MCF 10A (cell line): ENCODE data around the gene PRR22. TPM values are rescaled to one million over a fixed set of nuclear protein-coding genes. Genes with fewer than 3 reads are reported as not detected.
A peak's percentile ranks its signal among the peaks of the same experiment; 100 is the strongest.

ENCODE experiments used
- BruUV-seq: library from RNA; stranded (reverse); fragments of 400-500 nt; replicated peaks from 2 replicates; lab custom pipeline; 2021; lab: Mats Ljungman, UMichigan
- CTCF ChIA-PET: fragments of 300-600 bp; sonication (Branson Sonifier 250); formaldehyde crosslinking; extraction: SDS; loops from one replicate; lab custom pipeline; 2021; ENCODE audit warnings: antibody characterized with exemption, inconsistent platforms; lab: Yijun Ruan, JAX
- POLR2A ChIA-PET: fragments of 300-600, 350-650 bp; sonication (Branson Sonifier 250); formaldehyde crosslinking; extraction: SDS; loops from one replicate; lab custom pipeline; 2020; ENCODE audit warnings: antibody characterized with exemption, inconsistent platforms; lab: Yijun Ruan, JAX
- DNase-seq: peaks from one replicate; pipeline ENCODE4 v3.0.0-alpha.2; 2018; ENCODE audit not compliant: unreplicated experiment
- H3K27ac Mint-ChIP-seq: one replicate; pipeline ENCODE4 v1.8.0; 2022; ENCODE audit warnings: mild to moderate bottlenecking, low read depth, mixed read lengths; ENCODE audit not compliant: unreplicated experiment
- H3K27me3 Mint-ChIP-seq: one replicate; pipeline ENCODE4 v1.8.0; 2022; ENCODE audit warnings: mixed read lengths; ENCODE audit not compliant: insufficient read depth, unreplicated experiment
- H3K36me3 Mint-ChIP-seq: one replicate; pipeline ENCODE4 v1.8.0; 2022; ENCODE audit warnings: mild to moderate bottlenecking, moderate library complexity, mixed read lengths; ENCODE audit not compliant: insufficient read depth, unreplicated experiment
- H3K4me1 Mint-ChIP-seq: one replicate; pipeline ENCODE4 v1.8.0; 2022; ENCODE audit warnings: mixed read lengths; ENCODE audit not compliant: insufficient read depth, unreplicated experiment
- H3K4me3 Mint-ChIP-seq: one replicate; pipeline ENCODE4 v1.8.0; 2022; ENCODE audit warnings: mild to moderate bottlenecking, moderate library complexity, mixed read lengths; ENCODE audit not compliant: unreplicated experiment
- H3K9me3 Mint-ChIP-seq: one replicate; pipeline ENCODE4 v1.8.0; 2022; ENCODE audit warnings: mixed read lengths; ENCODE audit not compliant: unreplicated experiment
- intact Hi-C: fragments of 100-400 bp; cut with micrococcal nuclease; formaldehyde crosslinking; loops from 2 replicates; pipeline ENCODE4 v1.14.1; 2022
- total RNA-seq: library from RNA; stranded (reverse); gene quantifications from 2 replicates; pipeline ENCODE4 v1.2.3, GENCODE V29; 2022
- TF ChIP-seq, protein P1 (sequence below): fragments of 200-600 bp; IDR thresholded peaks from one replicate; pipeline ENCODE4 v1.8.0; 2022; ENCODE audit warnings: antibody characterized with exemption, mild to moderate bottlenecking; ENCODE audit not compliant: unreplicated experiment

PRR22 gene
- total RNA-seq, 1 experiment from 2014 or later = 9.4 TPM

DNA sequence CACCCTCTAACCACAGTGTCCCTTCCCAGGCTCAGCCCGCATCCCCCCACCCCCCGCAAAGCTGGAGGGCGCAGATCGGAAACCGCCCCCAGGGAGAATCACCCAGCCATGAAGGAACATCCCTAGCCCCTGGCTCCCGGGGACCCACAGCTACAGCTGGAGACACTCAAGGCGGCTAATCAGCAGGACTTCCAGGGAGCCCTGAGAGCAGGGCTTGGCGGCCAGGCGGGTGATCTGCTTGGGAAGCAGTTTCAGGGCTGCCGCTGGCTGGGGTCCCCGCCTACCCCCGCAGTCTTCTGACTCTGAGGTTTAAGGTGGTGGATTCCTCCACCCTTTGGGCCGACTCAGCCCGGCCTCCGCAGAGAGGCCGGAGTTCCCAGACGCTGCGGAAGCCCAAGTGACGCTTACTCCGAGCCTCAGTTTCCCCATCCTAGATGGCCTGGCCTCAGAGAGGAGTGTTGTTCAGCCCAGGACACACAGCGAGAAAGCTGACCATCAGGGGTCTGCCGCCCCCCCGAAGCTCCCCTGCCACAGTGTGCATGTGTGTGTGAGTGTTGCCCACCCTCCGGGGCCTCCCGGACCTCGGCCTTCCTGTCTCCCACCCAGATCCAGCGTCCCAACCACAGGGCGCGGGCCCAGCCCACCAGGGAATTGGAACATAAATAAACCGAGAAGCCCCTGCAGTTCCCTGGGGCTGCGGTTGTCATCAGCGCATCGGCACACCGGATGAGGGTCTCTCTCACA, 45.2 kb upstream of the PRR22 start:
- Mint-ChIP-seq H3K4me1 (peaks cover 6% of the 10 kb centered on the region), H3K4me3 (no peak overlapping the region), H3K27ac (no peak overlapping the region), H3K36me3 (no peaks in the 10 kb centered on the region), H3K27me3 (no peaks in the 10 kb centered on the region), H3K9me3 (no peaks in the 10 kb centered on the region)
- BruUV-seq = no TSS peak
- intact Hi-C loops = no loop called here
- DNase-seq = no peak
- TF ChIP-seq, protein P1, sequence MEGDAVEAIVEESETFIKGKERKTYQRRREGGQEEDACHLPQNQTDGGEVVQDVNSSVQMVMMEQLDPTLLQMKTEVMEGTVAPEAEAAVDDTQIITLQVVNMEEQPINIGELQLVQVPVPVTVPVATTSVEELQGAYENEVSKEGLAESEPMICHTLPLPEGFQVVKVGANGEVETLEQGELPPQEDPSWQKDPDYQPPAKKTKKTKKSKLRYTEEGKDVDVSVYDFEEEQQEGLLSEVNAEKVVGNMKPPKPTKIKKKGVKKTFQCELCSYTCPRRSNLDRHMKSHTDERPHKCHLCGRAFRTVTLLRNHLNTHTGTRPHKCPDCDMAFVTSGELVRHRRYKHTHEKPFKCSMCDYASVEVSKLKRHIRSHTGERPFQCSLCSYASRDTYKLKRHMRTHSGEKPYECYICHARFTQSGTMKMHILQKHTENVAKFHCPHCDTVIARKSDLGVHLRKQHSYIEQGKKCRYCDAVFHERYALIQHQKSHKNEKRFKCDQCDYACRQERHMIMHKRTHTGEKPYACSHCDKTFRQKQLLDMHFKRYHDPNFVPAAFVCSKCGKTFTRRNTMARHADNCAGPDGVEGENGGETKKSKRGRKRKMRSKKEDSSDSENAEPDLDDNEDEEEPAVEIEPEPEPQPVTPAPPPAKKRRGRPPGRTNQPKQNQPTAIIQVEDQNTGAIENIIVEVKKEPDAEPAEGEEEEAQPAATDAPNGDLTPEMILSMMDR = no peak
- CTCF ChIA-PET = interaction anchor here (0.6 kb wide), 2 partner anchors 17 to 852 kb away, joined by 3 read pairs; no protein-coding TSS in a partner anchor
- POLR2A ChIA-PET = interaction anchor here (2.8 kb wide), 1 partner anchor 74 kb away, joined by 32 read pairs; the partner anchor contains the start of genes NDUFA11 and VMAC

GRCh38 chr19:5828661-5829566, 44.4 kb upstream of the PRR22 start:
- BruUV-seq = TSS peak; percentile 98
- Mint-ChIP-seq H3K27ac (peak overlapping the region; percentile 93), H3K4me3 (peak overlapping the region; percentile 95), H3K36me3 (no peaks in the 10 kb centered on the region), H3K27me3 (no peaks in the 10 kb centered on the region), H3K4me1 (peaks cover 6% of the 10 kb centered on the region), H3K9me3 (no peaks in the 10 kb centered on the region)
- ChIA-PET CTCF (interaction anchor here (0.6 to 2.3 kb wide), 4 partner anchors 18 to 853 kb away, joined by 3 to 12 read pairs (median 3); no protein-coding TSS in a partner anchor), POLR2A (interaction anchor here (0.6 to 2.8 kb wide), 10 partner anchors 13 to 192 kb away, joined by 3 to 32 read pairs (median 4); partner anchors contain the start of genes DUS3L, NDUFA11 and VMAC)
- TF ChIP-seq, protein P1 = no peak
- intact Hi-C loops = no loop called here
- DNase-seq = no peak

DNA sequence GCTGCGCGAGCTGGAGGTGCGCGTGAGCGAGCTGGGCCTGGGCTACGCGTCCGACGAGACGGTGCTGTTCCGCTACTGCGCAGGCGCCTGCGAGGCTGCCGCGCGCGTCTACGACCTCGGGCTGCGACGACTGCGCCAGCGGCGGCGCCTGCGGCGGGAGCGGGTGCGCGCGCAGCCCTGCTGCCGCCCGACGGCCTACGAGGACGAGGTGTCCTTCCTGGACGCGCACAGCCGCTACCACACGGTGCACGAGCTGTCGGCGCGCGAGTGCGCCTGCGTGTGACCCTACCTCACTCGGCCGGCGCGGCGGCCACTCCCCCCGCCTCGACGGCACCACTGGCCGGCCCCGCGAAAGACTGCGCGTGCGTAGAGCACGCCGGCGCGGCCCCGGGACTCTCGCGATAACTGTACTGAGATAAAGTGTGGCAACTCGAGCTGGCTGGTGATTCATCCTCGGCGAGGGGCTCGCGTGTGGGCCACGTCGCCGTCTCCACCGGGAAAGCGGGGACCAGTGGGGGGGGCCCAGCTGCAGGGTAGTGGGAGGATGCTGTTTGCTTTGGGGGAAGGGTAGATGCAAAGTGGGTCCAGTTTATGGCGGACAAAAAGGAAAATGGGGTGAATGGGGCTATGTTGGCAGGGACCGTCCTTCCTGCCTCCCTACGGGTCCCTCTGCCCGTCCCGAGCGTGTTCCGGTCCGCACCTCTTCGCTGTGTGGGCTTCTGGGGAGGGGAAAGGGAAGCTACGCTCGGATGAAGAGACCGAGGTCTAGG, 43.5 kb upstream of the PRR22 start:
- peak; percentile 84 for DNase-seq
- Mint-ChIP-seq H3K4me3 (peak overlapping the region; percentile 95), H3K9me3 (no peaks in the 10 kb centered on the region), H3K4me1 (peaks cover 13% of the 10 kb centered on the region), H3K27me3 (no peaks in the 10 kb centered on the region), H3K27ac (peak overlapping the region; percentile 93), H3K36me3 (no peaks in the 10 kb centered on the region)
- TF ChIP-seq, protein P1 = no peak
- BruUV-seq = no TSS peak
- CTCF ChIA-PET = interaction anchor here (0.7 to 2.3 kb wide), 3 partner anchors 21 to 119 kb away, joined by 3 to 12 read pairs (median 4); no protein-coding TSS in a partner anchor
- POLR2A ChIA-PET = interaction anchor here (0.6 to 2.8 kb wide), 10 partner anchors 13 to 193 kb away, joined by 3 to 32 read pairs (median 4); partner anchors contain the start of genes DUS3L, NDUFA11 and VMAC
- intact Hi-C loops = no loop called here
